HCT116 (cell line): ENCODE measurements around the gene SMG9. TPM values are rescaled to one million over a fixed set of nuclear protein-coding genes. Genes with fewer than 3 reads are reported as not detected.

Source experiments
- CTCF ChIP-seq, 3 experiments: fragments of 200-600 bp in 1 of 3; sonication (generic) in 1 of 3; IDR thresholded peaks in 2 of 3; conservative IDR thresholded peaks in 1 of 3; 2 replicates each; pipeline ENCODE4 v1.5.1; 2012 to 2017; ENCODE audit warnings: low read depth in 2 of 3, low read length in 2 of 3, antibody characterized with exemption in 1 of 3, borderline replicate concordance in 1 of 3, control low read depth in 1 of 3, mild to moderate bottlenecking in 1 of 3, mixed read lengths in 1 of 3, mixed run types in 1 of 3, moderate library complexity in 1 of 3; ENCODE audit not compliant: insufficient read depth in 1 of 3
- total RNA-seq: library from RNA; stranded (reverse); gene quantifications from one replicate; pipeline ENCODE4 v1.2.1, GENCODE V29; 2021; ENCODE audit not compliant: unreplicated experiment

The SMG9 gene
- total RNA-seq, 1 experiment from 2014 or later = 80.2 TPM

- no peak for TF ChIP-seq CTCF (IDR thresholded peaks at IDR 0.05 in 2 of 3, conservative IDR thresholded peaks at IDR 0.05 in 1 of 3; ENCODE audit: borderline replicate concordance in 1 of 3, insufficient read depth in 1 of 3, low read depth in 2 of 3, low read length in 2 of 3)
- TF ChIP-seq, all 23 proteins: peak for 0
Measured at GRCh38 chr19:43678512-43679261, 76.1 kb downstream of the SMG9 start (continued).

Other genes starting within 250 kb of the SMG9 start
- gene ETHE1, start 227.8 kb downstream of the SMG9 start, total RNA-seq = 64.3 TPM
- gene ZNF575, start 221.8 kb downstream of the SMG9 start, total RNA-seq = 1.9 TPM
- 37.4 TPM for gene XRCC1, start 179.4 kb downstream of the SMG9 start, total RNA-seq
- 0.17 TPM for gene PINLYP, start 179.2 kb downstream of the SMG9 start, total RNA-seq
- gene IRGQ, start 158.8 kb downstream of the SMG9 start, total RNA-seq = 14.6 TPM
- 11.2 TPM for gene ZNF576, start 158.4 kb downstream of the SMG9 start, total RNA-seq
- gene SRRM5, start 142.9 kb downstream of the SMG9 start, total RNA-seq = not detected
- gene ZNF428, start 135.3 kb downstream of the SMG9 start, total RNA-seq = 39.6 TPM
- 28.7 TPM for gene CADM4, start 115.1 kb downstream of the SMG9 start, total RNA-seq
- gene PLAUR, start 84.8 kb downstream of the SMG9 start, total RNA-seq = 98.1 TPM
- gene IRGC, start 38.9 kb downstream of the SMG9 start, total RNA-seq = not detected
- 72.9 TPM for gene KCNN4, start 26.0 kb upstream of the SMG9 start, total RNA-seq
- gene LYPD5, start 47.5 kb upstream of the SMG9 start, total RNA-seq = 7.6 TPM
- gene ZNF283, start 72.4 kb upstream of the SMG9 start, total RNA-seq = 7.6 TPM
- gene ZNF404, start 129.0 kb upstream of the SMG9 start, total RNA-seq = not detected
- 15.2 TPM for gene ZNF45, start 180.3 kb upstream of the SMG9 start, total RNA-seq
- gene ZNF221, start 196.3 kb upstream of the SMG9 start, total RNA-seq = 2.5 TPM
- 2.2 TPM for gene ZNF155, start 229.2 kb upstream of the SMG9 start, total RNA-seq
- 2.8 TPM for gene ZNF230, start 248.0 kb upstream of the SMG9 start, total RNA-seq